NCI-H510A (cell line): Measurements from ENCODE around the gene EIF4E2.
"Not testable (repeated sequence)": the region's sequence is repeated elsewhere in the genome, so short reads cannot be mapped to it uniquely, and the experiment has no call there.

Experiments used
- DNase-seq: peaks from one replicate; lab custom pipeline; 2025; lab: John Stamatoyannopoulos, UW

EIF4E2 gene

DNA sequence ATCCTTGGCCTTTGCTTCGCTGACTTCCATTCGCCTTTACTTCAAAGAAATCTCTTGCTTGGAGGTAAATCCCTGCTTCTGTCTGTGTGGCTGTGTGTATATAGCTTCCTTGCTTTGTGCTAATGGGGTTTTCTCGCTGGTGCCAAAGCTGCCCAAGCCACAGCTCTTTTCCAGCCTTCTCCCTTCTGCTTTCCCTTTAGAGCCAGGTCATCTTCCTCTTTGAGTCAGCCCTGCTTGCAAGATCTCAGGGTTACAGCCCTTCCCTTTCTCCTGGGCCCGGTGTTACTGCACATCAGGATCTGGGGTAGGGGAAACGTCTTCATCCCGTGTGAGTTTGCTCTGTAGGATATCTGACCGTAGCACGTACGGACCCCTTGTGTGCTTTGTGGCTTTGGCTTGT lies 19.1 kb downstream of the EIF4E2 start:
- no peak for DNase-seq

DNA sequence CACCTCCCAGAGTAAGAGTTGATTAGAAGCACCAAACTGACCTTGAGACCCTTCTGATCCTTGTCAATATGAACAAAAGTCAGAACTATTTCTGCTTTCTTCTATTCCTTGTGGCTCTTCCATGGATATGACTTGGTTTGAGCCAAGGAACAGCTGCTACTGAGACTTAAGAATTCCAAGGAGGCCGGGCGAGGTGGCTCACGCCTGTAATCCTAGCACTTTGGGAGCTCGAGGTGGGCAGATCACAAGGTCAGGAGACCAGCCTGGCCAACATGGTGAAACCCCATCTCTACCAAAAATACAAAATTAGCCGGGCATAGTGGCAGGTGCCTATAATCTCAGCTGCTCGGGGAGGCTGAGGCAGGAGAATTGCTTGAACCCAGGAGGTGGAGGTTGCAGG lies 20.0 kb downstream of the EIF4E2 start:
- not testable (repeated sequence) for DNase-seq

DNA sequence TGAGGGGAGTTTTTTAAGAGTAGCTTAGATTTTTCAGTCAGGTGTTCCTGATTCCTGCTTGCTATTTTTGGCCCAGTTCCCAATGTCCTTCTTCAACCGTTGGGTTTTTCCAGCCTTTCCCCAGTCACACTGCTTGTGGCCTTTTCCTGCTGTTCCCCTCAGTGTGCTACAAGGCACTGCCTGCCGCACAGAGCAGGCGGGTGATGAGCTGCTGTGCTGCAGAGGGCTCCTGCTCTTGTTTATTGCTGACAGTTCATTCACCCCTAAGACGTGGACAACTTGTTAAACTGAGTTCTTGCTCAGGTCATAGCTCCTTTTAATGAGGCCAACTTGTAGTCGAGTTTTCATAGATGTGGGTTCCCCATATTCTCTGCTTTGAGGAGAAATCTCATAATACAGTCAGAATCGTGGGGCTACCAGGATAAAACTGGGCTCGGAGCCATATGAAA lies 20.6 kb downstream of the EIF4E2 start:
- no peak for DNase-seq

DNA sequence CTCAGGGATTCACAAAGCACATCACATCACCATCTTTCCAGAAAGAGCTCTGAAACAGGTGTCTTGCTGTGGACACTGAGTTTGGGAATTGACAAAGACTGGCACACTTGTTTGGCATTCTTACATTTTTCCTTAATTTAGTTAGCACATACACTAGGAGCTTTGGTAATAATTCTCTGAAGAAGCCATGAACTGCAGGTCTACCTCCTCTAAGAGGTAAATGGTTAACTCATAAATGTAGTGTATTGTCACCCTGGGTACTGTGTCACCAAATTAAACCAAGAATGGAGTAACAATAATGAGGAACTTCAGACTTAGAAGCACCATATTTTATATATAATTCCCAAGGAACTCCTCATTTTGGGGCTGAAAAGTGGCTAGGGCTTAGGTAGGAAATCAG lies 22.6 kb downstream of the EIF4E2 start:
- DNase-seq = no peak

DNA sequence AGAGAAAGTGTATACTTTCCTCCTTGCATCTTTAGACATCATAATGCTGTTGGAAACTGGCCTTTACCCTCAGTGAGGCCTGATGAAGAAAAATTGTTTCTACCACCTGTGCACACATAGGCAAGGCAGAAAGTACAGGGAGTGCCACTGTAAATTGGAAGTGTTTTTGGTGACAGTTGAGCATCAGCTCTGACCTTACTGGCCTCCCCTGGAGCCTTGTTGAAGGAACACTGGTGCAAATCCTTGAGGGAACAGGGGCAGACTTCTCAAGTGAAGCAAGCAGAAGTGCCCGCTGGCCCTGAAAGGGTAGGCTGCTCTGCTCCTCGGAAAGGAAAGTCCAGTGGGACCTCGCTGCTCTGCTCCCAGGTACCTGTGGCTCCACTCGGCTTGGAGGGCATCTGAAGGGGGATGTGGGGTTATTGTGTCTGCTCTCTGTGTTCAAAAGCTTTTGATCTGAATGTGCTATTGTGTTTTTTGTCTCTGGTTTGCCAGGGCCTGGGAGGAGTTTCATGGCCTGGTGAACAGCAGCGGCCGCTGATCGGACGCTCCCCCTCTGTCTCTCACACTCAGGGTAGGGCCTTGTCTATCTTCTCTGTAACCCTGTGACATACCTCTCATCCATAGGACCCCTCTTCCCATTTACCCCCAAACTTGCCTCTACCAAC lies 23.4 kb downstream of the EIF4E2 start:
- DNase-seq = no peak

DNA sequence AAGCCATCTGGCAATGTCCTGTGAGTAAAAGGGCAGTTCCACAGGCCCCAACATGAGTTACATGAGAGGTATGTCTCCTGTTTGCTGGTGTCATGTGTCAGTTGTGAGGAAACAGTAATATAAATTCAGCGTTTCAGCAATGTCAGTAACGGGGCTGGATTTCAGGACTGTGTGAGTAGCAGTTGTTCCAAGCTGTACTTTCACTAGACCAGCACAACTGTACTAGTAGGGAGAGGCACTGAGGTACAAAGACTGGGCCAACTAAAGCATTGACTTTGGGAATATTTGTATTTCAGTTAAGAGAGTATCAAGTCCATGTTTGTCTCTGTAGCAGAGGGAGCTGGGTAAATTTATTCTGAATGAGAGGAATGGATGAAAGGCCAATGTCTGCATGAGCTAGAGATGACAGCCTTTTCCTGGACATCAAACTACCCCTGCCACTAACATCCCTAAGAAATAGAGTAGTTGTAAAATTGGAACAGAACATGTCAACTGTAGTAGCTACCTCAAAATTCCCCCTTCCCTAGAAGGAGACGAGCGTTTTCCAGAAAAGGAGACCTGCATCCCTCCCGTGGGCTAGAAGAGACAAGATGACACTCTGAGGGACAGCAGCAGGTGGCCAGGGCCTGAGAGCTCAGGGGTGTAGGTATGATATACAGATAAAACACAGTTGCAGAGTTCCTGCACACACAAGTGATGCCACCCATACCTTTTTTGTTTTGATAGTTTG lies 24.4 kb downstream of the EIF4E2 start:
- no peak for DNase-seq

DNA sequence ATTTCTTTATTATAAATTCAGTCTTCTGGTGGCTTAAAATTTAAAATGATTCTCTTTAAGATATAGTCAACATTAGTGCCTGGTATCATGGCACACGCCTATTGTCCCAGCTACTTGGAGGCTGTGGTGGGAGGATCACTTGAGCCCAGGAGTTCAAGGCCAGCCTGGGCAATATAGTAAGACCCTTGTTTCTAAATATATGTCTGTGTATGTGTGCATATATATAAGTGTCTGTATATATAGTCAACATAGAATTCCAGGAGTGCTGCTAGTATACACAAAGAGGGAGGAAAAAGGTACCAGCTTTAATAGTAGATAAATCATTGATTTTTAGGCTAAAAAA lies 24.9 kb downstream of the EIF4E2 start:
- DNase-seq = no peak

DNA sequence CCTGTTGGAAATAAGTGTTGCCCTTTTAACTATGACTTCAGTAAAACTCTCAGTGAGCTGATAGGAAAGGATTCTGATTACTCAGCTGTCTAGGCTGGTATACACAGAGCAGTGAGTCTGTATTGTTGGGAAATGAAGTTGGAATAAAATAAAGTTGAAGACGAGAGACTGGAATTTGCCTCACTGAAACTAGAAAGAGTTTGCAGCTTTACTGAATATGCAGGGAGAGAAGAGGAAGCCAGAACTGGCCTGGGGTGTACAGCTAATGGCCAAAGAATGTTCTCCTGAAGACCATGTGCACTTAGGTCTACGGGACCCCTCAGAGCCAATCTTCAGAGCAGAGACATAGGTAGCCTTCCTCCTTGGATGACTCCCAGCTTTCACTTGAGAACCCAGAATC lies 26.5 kb downstream of the EIF4E2 start:
- DNase-seq = no peak

DNA sequence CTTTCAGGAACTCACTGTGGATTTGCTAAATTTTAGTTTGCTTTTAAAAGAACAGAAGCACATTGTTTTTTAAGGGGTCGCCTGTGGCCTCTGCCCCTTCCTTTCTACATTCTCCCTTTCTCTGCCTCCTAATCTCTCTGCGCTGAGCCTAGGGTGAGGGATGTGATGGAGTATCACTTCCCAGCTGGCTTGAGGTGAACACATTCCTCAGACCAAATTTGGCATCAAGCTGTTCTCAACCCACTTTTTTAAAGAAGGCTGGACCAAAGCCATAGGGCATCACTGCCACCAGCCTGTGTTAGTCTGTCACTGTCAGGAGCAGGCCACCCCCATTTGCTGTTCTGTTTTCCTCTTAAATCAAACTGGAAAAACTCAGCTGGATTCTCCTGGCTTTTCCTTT lies 27.4 kb downstream of the EIF4E2 start:
- no peak for DNase-seq

DNA sequence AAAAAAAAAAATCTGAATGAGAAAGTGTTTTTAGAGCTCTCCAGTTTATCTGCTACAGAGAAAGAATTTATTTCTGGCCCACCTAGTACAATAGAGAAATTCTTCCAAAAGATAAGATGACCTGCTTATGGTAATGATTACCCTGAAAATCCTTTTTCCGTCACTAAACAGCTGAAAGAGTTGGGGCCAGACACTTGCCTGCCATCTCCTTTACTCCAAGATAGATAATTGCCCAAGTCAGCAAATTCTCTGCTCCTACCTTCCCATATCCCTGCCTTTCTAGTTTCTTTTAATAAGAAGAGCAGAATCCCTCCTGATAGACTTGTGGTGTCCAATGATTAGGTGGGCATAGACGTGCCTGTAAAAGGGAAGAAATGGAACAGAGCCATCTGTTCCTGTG lies 28.1 kb downstream of the EIF4E2 start:
- no peak for DNase-seq

DNA sequence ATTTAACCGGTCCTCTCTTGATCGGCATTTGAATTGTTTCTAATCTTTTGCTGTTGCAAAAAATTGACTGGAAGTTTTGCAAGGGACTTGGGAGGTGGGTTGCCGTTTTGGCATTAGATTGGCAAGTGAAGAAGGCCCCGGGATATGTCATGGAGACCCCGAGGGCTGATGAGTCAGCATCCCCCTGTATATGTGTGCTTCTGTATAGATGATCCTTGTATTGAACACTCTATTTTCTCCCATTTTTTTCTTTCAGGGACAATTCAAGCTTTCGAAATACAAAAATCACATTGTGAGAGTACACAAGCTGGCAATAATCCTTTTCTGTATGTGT lies 30.1 kb downstream of the EIF4E2 start:
- DNase-seq = no peak

DNA sequence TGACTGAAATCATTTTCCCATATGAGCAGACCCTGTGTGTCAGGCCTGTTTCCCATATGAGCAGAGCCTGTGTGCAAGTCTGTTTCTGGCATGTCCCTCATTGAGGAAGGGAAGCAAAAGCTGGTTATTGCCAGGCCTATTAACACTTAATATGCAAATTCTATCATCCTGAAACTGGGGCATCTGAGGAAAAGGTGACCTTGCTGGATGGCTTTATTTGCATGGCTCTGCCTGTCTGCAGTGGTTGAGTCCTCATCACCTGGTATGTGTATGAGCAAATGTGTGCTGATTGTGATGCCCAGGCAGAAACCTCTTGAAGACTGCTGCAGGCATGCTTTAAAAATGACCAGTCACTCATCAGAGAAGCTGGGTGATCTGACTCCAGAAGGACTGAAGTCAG lies 31.2 kb downstream of the EIF4E2 start:
- DNase-seq = no peak

DNA sequence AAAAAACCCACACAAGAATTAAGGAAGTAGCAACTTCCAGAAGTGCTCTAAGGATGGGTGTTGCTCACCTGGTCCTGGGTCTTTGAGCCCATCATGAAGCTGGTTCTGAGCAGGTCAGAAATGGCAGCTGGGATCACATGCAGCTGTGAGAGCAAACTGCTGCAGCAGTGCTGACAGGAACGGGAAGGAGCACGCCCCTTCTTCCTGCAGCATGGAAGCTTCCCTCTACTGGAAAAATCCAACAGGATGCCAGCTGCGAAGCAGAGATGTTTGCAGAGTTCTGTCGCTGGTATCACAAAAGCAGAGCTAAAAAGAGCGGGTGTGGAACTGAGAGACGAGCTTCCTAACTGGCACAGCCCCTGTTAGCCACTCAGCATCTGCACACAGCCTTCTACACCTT lies 33.7 kb downstream of the EIF4E2 start:
- DNase-seq = no peak

DNA sequence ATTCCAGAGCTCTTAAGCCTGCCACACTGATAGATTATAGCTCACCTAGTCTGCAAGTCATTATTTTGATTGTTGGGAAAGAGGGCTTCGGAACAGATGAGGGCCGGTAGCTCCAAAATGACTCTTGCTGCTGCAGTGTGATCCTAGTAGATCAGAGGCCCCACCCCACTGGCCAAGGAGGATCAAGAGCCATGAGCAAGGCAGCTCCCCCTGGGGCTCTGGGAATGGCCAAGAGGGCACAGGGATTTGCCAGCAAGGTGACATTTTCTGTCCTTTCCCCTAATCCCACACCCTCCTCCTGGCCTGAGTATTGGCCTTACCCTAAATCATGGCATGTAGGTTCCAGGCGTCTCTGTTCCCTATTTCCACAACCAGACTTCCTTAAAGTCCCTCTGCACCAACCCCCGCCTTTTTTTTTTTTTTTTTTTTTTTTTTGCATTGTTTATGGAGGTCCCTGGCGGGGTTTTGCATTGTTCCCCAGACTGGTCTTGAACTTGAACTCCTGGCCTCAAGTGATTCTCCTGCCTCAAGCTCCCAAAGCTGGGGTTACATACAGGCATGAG lies 36.5 kb downstream of the EIF4E2 start:
- no peak for DNase-seq

DNA sequence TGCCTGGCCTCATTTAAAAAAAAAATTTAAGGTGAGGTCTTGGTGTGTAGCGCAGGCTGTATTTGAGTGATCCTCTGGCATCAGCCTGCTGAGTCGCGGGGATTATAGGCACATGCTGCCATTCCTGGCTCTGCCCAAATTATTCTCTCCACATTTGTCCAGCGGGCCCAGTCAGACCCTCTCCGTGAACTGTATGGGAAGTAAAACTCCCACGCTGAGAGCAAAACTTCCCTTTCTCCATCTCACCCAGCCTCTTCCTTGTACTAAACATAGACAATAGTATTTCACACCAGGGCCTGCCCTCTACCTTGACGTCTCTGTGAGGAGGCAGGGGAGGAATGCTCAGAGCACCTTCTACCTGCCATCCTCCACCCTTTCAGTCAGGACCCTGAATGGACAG lies 37.0 kb downstream of the EIF4E2 start:
- DNase-seq = no peak

DNA sequence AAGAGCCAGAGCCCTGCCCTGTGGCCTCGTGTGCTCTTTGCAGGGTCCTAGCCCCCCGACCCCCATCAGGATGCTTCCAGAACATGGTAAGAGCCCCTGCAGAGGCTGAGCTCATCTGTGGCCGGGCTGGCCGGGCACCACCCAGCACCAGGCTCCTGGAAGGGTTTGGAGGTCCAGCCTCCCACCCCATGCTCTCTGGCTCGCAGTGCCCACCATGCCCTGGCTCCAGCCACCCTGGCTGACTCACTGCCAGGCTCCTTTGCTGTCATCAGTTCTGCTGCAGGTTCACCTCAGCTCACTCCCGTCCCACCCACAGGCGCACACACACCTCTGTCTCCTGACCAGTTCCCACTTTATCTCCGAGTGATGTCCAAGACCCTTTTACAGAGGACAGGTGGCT lies 37.5 kb downstream of the EIF4E2 start:
- DNase-seq = no peak

DNA sequence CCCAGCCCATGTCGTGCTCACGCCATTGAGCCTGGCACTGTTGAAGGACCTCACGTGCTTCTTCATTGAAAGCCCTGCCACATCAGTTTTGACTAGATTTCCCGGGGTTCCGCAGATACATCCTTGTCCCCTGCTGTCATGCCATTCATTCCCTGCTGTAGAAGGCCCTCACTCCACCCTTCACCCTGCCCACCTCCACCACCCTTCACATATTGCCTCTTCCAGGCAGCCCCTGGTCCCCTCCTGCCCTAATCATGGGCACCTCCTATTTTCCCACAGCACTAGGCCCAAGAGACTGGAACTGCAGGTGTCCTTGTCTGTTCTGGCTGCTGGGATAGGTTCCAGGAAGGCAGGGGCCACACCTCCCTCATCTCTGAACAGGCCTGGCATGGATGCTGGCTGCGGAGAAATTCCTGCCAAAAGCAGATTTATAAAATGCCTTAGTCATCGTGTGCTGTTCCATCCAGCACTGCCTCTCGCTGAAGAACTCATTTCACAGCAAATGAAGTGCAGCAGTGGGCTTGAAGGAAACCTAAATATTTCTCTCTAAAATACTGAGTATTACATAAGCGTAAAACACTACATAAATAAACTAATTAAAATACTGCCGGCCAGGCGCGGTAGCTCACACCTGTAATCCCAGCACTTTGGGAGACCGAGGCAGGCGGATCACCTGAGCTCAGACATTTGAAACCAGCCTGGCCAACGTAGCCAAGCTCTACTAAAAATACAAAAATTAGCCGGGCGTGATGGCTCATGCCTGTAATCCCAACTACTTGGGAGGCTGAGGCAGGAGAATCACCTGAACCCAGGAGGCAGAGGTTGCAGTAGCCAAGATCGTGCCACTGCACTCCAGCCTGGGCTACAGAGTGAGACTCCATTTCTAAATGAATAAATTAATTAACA lies 38.4 kb downstream of the EIF4E2 start:
- no peak for DNase-seq

DNA sequence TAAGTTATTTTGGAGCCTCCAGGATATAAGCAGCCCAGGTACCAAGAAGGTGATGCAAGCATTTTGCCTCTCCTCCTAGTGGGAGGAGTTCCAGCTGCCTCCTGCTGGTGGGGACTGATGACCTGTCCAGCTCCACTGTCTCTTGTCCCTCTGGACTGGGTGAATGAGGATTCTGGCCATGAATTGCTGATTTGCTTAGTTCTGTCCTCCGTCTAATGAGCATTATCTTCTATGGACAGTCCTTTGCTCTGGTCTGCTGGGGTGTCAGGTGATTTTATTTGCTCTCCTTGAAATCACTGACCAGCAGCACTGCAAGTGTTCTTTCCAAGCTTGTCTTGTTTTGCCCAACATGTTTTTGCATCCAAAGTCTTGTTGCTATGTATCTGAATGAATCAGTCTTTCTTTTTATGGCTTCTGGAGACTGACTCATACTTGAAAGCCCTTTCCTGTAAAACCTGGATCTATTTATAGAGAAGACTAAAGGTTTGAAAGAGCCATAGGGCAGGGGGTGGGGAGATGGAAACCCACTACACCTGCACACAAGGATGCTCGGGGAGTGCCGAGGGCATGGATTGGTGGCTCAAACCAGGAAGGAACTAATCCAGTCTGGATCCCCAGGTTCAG lies 42.4 kb downstream of the EIF4E2 start:
- no peak for DNase-seq

DNA sequence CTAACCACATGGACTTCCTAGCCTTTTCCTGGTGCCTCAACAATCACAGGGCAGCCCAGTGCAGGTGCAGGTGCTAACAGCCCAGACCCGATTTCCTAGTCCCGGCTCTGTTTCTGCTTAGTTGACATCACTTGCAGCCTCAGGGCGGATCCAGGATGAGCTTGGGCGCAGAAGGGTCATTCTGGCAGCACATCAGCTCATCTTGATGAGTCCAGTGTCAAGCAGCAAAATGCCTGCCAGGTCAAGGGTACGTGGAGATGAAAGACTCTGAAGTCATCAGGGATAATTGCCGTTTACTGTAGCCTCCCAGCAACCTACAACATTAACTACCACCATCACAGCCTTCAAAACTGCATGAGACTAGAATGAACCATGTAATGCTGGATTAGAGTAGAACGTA lies 43.5 kb downstream of the EIF4E2 start:
- no peak for DNase-seq

DNA sequence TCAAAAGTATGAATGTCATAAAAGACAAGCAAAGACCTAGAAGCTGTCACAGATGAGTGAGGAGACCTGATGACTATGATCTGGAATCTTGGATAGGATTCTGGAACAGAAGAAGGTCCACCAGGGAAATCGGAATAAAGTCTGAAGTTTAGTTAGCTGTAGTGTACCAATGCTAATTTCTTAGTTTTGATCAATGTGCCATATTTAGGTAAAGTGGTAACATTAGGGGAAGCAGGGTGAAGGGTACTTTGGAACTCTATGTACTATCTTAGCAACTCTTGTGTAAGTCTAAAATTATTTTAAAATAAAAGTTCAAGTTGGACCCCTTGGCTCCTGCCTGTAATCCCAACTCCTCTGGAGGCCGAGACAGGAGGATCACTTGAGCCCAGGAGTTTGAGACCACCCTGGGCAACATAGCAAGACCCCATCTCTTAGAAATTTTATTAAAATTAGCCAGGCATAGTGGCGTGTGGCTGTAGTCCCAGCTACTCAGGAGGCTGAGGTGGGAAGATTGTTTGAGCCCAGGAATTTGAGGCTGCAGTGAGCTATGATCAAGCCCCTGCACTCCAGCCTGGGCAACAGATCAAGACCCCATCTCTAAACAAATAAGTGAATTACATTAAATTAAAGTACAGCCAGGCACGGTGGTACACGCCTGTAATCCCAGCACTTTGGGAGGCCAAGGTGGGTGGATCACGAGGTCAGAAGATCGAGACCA lies 47.0 kb downstream of the EIF4E2 start:
- no peak for DNase-seq

DNA sequence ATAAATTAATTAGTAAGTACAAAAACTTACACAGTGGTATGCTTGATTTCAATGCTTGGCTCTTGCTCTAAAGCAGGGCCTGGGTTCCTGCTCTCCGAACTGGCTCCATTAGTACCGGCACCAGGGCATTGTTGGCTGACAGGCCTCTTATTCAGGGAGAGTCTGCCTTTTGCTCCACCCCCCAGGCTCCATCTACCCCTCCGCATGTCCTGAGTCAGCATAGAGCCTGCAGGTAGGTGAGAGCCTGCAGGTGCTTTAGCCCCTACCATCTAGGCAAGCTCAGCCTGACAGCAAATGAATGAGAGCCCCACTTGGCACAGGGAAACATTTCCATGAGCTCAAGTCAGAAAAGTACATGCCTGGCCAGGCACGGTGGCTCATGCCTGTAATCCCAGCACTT lies 47.8 kb downstream of the EIF4E2 start:
- DNase-seq = no peak
